Naive thymus-derived CD4-positive, alpha-beta T cell (primary cell): ENCODE measurements around the gene DAPK1. TPM values are rescaled to one million over a fixed set of nuclear protein-coding genes. Genes with fewer than 3 reads are reported as not detected.

Experiments
- ATAC-seq: fragments of 150-1000 bp; cut with Tn5 transposase; 2 replicates; pipeline ENCODE4 v1.10.0; 2021; ENCODE audit warnings: mild to moderate bottlenecking, moderate library complexity
- CTCF ChIA-PET: fragments of 350-600 bp; sonication (Branson Sonifier 250); formaldehyde crosslinking; loops from one replicate; lab custom pipeline; 2021; ENCODE audit warnings: antibody characterized with exemption; lab: Charles Lee
- POLR2A ChIA-PET: fragments of 350-600 bp; sonication (Branson Sonifier 250); formaldehyde crosslinking; loops from one replicate; lab custom pipeline; 2021; ENCODE audit warnings: antibody characterized with exemption, inconsistent platforms; lab: Charles Lee
- DNase-seq, 9 donors: peaks; one replicate each; pipeline versions ENCODE4 v3.0.0 to v3.0.0-alpha.2; 2020 to 2022; ENCODE audit warnings: mixed read lengths in 1 of 9
- H3K27ac ChIP-seq: one replicate; pipeline ENCODE4 v1.7.0; 2013; ENCODE audit warnings: mild to moderate bottlenecking, low read depth, low read length, moderate library complexity
- H3K27me3 ChIP-seq, 2 donors: one replicate each; pipeline ENCODE4 v1.7.0; 2013; ENCODE audit warnings: low read length in 2 of 2, mild to moderate bottlenecking in 2 of 2, moderate library complexity in 2 of 2; ENCODE audit not compliant: control insufficient read depth in 2 of 2, insufficient read depth in 2 of 2
- H3K36me3 ChIP-seq, 3 experiments: 1 replicate in 2 of 3; 2 replicates in 1 of 3; pipeline ENCODE4 v1.7.0; 2013; ENCODE audit warnings: low read length in 3 of 3, mild to moderate bottlenecking in 3 of 3, moderate library complexity in 1 of 3; ENCODE audit not compliant: insufficient read depth in 3 of 3, control insufficient read depth in 2 of 3
- H3K4me1 ChIP-seq, 2 donors: one replicate each; pipeline ENCODE4 v1.7.0; 2013; ENCODE audit warnings: low read length in 2 of 2, mild to moderate bottlenecking in 2 of 2, moderate library complexity in 1 of 2; ENCODE audit not compliant: control insufficient read depth in 2 of 2, insufficient read depth in 2 of 2
- H3K4me3 ChIP-seq: 2 replicates; pipeline ENCODE4 v1.7.0; 2013; ENCODE audit warnings: mild to moderate bottlenecking, low read length
- H3K9me3 ChIP-seq, 3 experiments: 1 replicate in 2 of 3; 2 replicates in 1 of 3; pipeline ENCODE4 v1.7.0; 2013; ENCODE audit warnings: low read length in 3 of 3; ENCODE audit not compliant: control insufficient read depth in 2 of 3
- H3K27ac Mint-ChIP-seq, 9 donors: one replicate each; pipeline ENCODE4 v1.8.0; 2020 to 2022; ENCODE audit warnings: mixed read lengths in 9 of 9, mild to moderate bottlenecking in 8 of 9, moderate library complexity in 5 of 9, inconsistent platforms in 2 of 9
- H3K27me3 Mint-ChIP-seq, 5 donors: one replicate each; pipeline ENCODE4 v1.8.0; 2021 to 2022; ENCODE audit warnings: mixed read lengths in 5 of 5, mild to moderate bottlenecking in 1 of 5
- H3K36me3 Mint-ChIP-seq, 5 donors: one replicate each; pipeline ENCODE4 v1.8.0; 2020 to 2022; ENCODE audit warnings: mixed read lengths in 5 of 5, mild to moderate bottlenecking in 3 of 5, inconsistent platforms in 1 of 5
- H3K4me1 Mint-ChIP-seq, 7 donors: one replicate each; pipeline ENCODE4 v1.8.0; 2020 to 2022; ENCODE audit warnings: mixed read lengths in 7 of 7, mild to moderate bottlenecking in 3 of 7, inconsistent platforms in 1 of 7
- H3K4me3 Mint-ChIP-seq, 10 donors: one replicate each; pipeline ENCODE4 v1.8.0; 2020 to 2022; ENCODE audit warnings: mild to moderate bottlenecking in 10 of 10, mixed read lengths in 10 of 10, moderate library complexity in 6 of 10, inconsistent platforms in 2 of 10
- H3K9me3 Mint-ChIP-seq, 11 donors: one replicate each; pipeline ENCODE4 v1.8.0; 2020 to 2022; ENCODE audit warnings: mixed read lengths in 11 of 11, mild to moderate bottlenecking in 4 of 11, inconsistent platforms in 1 of 11, moderate library complexity in 1 of 11
- intact Hi-C, 2 donors: fragments of 100-400 bp; cut with micrococcal nuclease; formaldehyde crosslinking; loops; one replicate each; pipeline ENCODE4 v1.15.1; 2023
- polyA plus RNA-seq, 2 donors: library from polyadenylated mRNA; unstranded; fragments of 300-500 nt; fragmentation: Illumina TruSeq; gene quantifications; one replicate each; pipeline ENCODE4 v1.2.3, GENCODE V29; 2021
- total RNA-seq, 6 experiments: library from RNA in 5 of 6; stranded (reverse) in 5 of 6; gene quantifications; 1 replicate in 5 of 6; 2 replicates in 1 of 6; pipeline ENCODE4 v1.2.3 and lab custom pipeline; 2021 to 2026

The DAPK1 gene
- total and polyA plus RNA-seq, 7 experiments from 2014 or later = 0.20 to 44.8 (median 1.9) TPM

- H3K27me3 ChIP-seq = no peaks in the 10 kb centered on the region
- H3K27me3 Mint-ChIP-seq = peaks cover 0 to 31% (median 0%) of the 10 kb centered on the region in 5 donors
- no peaks in the 10 kb centered on the region for H3K9me3 ChIP-seq
- H3K4me1 ChIP-seq = peaks cover 0 to 29% of the 10 kb centered on the region in 2 donors
- ATAC-seq = peak; percentile 39
- H3K4me3 Mint-ChIP-seq = no peak overlapping the region
- POLR2A ChIA-PET = interaction anchor here (5.9 kb wide), 1 partner anchor 14 kb away, joined by 51 read pairs; the partner anchor contains the start of gene CTSL
- H3K4me1 Mint-ChIP-seq = peaks cover 28 to 55% (median 43%) of the 10 kb centered on the region in 7 donors
- peaks cover 0 to 1% (median 0%) of the 10 kb centered on the region in 11 donors for H3K9me3 Mint-ChIP-seq
- CTCF ChIA-PET = interaction anchor here (1.3 to 1.6 kb wide), 2 partner anchors 25 to 28 kb away, joined by 4 read pairs; no protein-coding TSS in a partner anchor
- peak overlapping the region in 3 of 9 donors; percentile 6 to 57 (median 43) for H3K27ac Mint-ChIP-seq
- H3K36me3 Mint-ChIP-seq = peaks cover 0 to 3% (median 0%) of the 10 kb centered on the region in 5 donors
- H3K4me3 ChIP-seq = no peak overlapping the region
- DNase-seq = no peak
- intact Hi-C loops = no loop called here
- H3K27ac ChIP-seq = no peak overlapping the region
- H3K36me3 ChIP-seq = no peaks in the 10 kb centered on the region
These were observed 214.5 kb downstream of the DAPK1 start for GRCh38 chr9:87711857-87712800.

- Mint-ChIP-seq H3K4me3 (peak overlapping the region in 2 of 10 donors; percentile 0 to 3), H3K27ac (peak overlapping the region in 5 of 9 donors; percentile 6 to 77 (median 43)), H3K27me3 (peaks cover 0 to 28% (median 0%) of the 10 kb centered on the region in 5 donors), H3K9me3 (peaks cover 0 to 1% (median 0%) of the 10 kb centered on the region in 11 donors), H3K4me1 (peaks cover 23 to 49% (median 37%) of the 10 kb centered on the region in 7 donors), H3K36me3 (no peaks in the 10 kb centered on the region)
- POLR2A ChIA-PET = no interaction called here
- no peak for DNase-seq
- intact Hi-C loops = no loop called here
- no peaks in the 10 kb centered on the region for H3K36me3 ChIP-seq
- ATAC-seq = no peak
- H3K4me3 ChIP-seq = no peak overlapping the region
- no peaks in the 10 kb centered on the region for H3K27me3 ChIP-seq
- H3K4me1 ChIP-seq = peaks cover 0 to 27% of the 10 kb centered on the region in 2 donors
- H3K9me3 ChIP-seq = no peaks in the 10 kb centered on the region
- no peak overlapping the region for H3K27ac ChIP-seq
- CTCF ChIA-PET = interaction anchor here (1.3 kb wide), 1 partner anchor 26 kb away, joined by 4 read pairs; no protein-coding TSS in a partner anchor
These were observed 215.2 kb downstream of the DAPK1 start for GRCh38 chr9:87712801-87713277.

DNA sequence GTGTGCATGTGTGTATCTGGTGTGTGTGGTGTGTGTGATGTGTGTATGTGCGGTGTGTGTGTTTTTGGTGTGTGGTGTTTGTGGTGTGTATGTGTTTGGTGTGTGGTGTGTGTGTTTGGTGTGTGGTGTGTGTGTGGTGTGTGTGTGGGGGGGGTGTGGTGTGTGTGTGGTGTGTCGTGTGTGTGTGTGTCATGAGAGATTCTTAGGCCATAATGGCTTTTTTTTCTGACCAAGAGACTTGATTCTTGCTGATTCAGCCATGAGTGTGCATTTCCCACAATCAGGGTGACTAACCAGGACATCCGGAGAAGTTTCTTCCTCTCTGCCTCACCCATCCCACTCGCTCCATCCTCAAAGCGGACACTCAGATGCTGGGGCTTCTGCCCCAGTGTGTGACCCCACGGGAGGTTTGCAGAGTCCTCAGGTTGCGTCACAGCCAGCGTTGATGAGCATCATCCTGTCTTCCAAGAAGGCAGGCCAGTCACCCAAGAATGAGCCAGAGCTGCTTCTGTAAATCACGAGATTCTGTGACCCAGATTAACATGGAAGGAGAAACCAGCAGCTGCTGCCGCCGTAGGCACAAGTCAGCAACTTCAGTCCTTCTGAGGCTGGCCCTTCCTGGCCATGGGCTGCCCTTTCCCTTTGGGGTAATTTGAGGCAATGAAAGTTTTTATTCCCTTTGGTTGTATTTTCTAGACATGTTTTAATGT lies 215.8 kb downstream of the DAPK1 start:
- Mint-ChIP-seq H3K27ac (peak overlapping the region in 3 of 9 donors; percentile 38 to 44 (median 43)), H3K27me3 (peaks cover 0 to 30% (median 0%) of the 10 kb centered on the region in 5 donors), H3K4me1 (peaks cover 18 to 44% (median 32%) of the 10 kb centered on the region in 7 donors), H3K4me3 (peak overlapping the region in 1 of 10 donors; percentile 39), H3K36me3 (no peaks in the 10 kb centered on the region), H3K9me3 (peaks cover 0 to 1% (median 0%) of the 10 kb centered on the region in 11 donors)
- H3K36me3 ChIP-seq = no peaks in the 10 kb centered on the region
- DNase-seq (no peak), ATAC-seq (peak; percentile 87)
- no peaks in the 10 kb centered on the region for H3K27me3 ChIP-seq
- H3K4me3 ChIP-seq = no peak overlapping the region
- no peaks in the 10 kb centered on the region for H3K9me3 ChIP-seq
- intact Hi-C loops = no loop called here
- POLR2A ChIA-PET = interaction anchor here (1.1 kb wide), 1 partner anchor 12 kb away, joined by 4 read pairs; the partner anchor contains the start of gene CTSL
- H3K27ac ChIP-seq = no peak overlapping the region
- H3K4me1 ChIP-seq = peaks cover 0 to 22% of the 10 kb centered on the region in 2 donors
- CTCF ChIA-PET = interaction anchor here (1.6 kb wide), 1 partner anchor 13 kb away, joined by 3 read pairs; the partner anchor contains the start of gene CTSL

- H3K4me1 Mint-ChIP-seq = peaks cover 18 to 39% (median 29%) of the 10 kb centered on the region in 7 donors
- H3K27ac Mint-ChIP-seq = peak overlapping the region in 1 of 9 donors; percentile 38
- Histone ChIP-seq H3K4me1 (peaks cover 0 to 17% of the 10 kb centered on the region in 2 donors), H3K9me3 (no peaks in the 10 kb centered on the region), H3K36me3 (no peaks in the 10 kb centered on the region), H3K27ac (no peak overlapping the region), H3K27me3 (no peaks in the 10 kb centered on the region), H3K4me3 (no peak overlapping the region)
- no peak for ATAC-seq
- POLR2A ChIA-PET = interaction anchor here (1.1 kb wide), 1 partner anchor 12 kb away, joined by 4 read pairs; the partner anchor contains the start of gene CTSL
- no peaks in the 10 kb centered on the region for H3K36me3 Mint-ChIP-seq
- no peak overlapping the region for H3K4me3 Mint-ChIP-seq
- DNase-seq = no peak
- intact Hi-C loops = no loop called here
- H3K27me3 Mint-ChIP-seq = peaks cover 0 to 33% (median 0%) of the 10 kb centered on the region in 5 donors
- peaks cover 0 to 1% (median 0%) of the 10 kb centered on the region in 11 donors for H3K9me3 Mint-ChIP-seq
- CTCF ChIA-PET = interaction anchor here (1.6 kb wide), 1 partner anchor 12 kb away, joined by 3 read pairs; the partner anchor contains the start of gene CTSL
These were observed 216.3 kb downstream of the DAPK1 start for GRCh38 chr9:87713988-87714330.

- Mint-ChIP-seq H3K27me3 (peaks cover 0 to 33% (median 0%) of the 10 kb centered on the region in 5 donors), H3K27ac (no peak overlapping the region), H3K36me3 (no peaks in the 10 kb centered on the region), H3K9me3 (peaks cover 0 to 1% (median 0%) of the 10 kb centered on the region in 11 donors), H3K4me3 (no peak overlapping the region), H3K4me1 (peaks cover 15 to 30% (median 21%) of the 10 kb centered on the region in 7 donors)
- no peak for ATAC-seq
- Histone ChIP-seq H3K4me1 (peaks cover 0 to 8% of the 10 kb centered on the region in 2 donors), H3K4me3 (no peak overlapping the region), H3K9me3 (no peaks in the 10 kb centered on the region), H3K27me3 (no peaks in the 10 kb centered on the region), H3K36me3 (no peaks in the 10 kb centered on the region), H3K27ac (no peak overlapping the region)
- ChIA-PET POLR2A (no interaction called here), CTCF (interaction anchor here (1.6 kb wide), 1 partner anchor 11 kb away, joined by 3 read pairs; the partner anchor contains the start of gene CTSL)
- intact Hi-C loops = no loop called here
- DNase-seq = no peak
These were observed 217.2 kb downstream of the DAPK1 start for GRCh38 chr9:87714819-87715218.

DNA sequence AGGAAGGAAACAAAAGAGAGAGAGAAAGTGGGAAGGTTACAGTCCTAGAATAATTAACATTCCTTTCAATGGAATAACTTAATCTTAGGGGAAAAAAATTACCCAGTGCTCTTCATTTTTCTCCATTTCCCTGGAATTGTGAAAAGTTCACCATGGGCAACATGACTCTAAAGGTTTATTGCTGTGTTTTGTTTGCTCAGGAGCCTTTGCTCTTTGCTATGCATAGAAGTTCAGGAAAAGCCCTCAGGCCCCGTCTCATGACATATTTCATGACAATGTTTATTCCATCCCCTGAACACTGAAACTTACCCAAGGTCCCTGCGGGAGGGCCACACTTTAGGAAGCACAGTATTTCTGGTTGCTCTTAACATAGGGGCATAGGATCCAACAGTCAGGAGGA lies 218.5 kb downstream of the DAPK1 start:
- ChIA-PET POLR2A (no interaction called here), CTCF (no interaction called here)
- H3K4me1 ChIP-seq = no peaks in the 10 kb centered on the region
- no peaks in the 10 kb centered on the region for H3K36me3 ChIP-seq
- H3K4me3 ChIP-seq = no peak overlapping the region
- Mint-ChIP-seq H3K4me3 (no peak overlapping the region), H3K27ac (peak overlapping the region in 1 of 9 donors; percentile 31), H3K27me3 (peaks cover 0 to 37% (median 0%) of the 10 kb centered on the region in 5 donors), H3K9me3 (peaks cover 0 to 1% (median 0%) of the 10 kb centered on the region in 11 donors), H3K4me1 (peaks cover 7 to 24% (median 14%) of the 10 kb centered on the region in 7 donors), H3K36me3 (no peaks in the 10 kb centered on the region)
- intact Hi-C loops = no loop called here
- no peaks in the 10 kb centered on the region for H3K27me3 ChIP-seq
- DNase-seq (no peak), ATAC-seq (no peak)
- no peak overlapping the region for H3K27ac ChIP-seq
- H3K9me3 ChIP-seq = no peaks in the 10 kb centered on the region
